HS-5 (cell line): ENCODE measurements around the gene LRP1.

ENCODE experiments used
- DNase-seq: peaks from one replicate; pipeline ENCODE4 v3.0.0-alpha.2; 2012; ENCODE audit warnings: low read depth

The LRP1 gene

DNA sequence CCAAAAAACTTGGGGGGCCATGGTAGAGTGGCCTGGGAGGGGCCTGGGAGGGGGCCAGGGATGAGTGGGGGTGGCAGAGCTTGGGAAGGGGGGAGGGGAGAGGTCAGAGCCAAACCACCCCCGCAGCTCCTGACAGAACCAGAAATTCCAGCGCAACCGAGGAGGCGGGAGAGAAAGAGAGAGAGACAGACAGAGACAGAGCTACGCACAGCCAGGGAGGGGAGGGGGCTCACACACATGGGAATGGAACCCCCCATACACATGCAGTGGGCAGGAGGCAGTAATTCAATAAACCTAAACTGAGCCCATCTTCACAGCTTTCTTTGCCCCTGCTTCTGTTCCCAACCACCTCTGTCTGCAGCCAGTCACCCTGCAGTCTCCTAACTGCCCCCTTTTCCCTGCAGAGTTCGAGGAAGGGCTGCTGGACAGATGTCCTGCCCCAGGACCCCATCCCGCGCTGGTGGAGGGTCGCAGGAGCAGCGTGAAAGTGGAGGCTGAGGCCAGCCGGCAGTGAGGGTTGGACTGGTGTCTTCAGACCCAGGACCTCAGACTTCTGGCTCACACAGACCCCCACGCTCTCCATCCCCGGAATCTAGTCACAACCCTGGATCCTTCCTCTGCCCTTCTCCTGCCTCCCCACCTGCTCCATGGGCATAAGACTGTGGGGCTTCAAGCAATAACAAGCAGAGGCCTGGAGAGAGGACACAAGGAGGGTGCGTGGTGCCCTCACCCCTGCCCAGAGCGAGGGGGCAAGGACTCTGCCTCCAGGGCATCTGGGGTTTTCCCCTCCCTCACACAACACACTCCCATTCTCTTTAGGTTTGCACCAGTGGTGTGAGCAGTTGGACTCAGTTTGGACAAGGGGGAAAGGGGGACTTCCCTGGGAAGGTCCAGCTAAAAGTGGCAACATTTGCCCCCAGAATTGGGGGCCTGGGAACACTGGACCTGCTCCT, 33.8 kb upstream of the LRP1 start:
- no peak for DNase-seq

DNA sequence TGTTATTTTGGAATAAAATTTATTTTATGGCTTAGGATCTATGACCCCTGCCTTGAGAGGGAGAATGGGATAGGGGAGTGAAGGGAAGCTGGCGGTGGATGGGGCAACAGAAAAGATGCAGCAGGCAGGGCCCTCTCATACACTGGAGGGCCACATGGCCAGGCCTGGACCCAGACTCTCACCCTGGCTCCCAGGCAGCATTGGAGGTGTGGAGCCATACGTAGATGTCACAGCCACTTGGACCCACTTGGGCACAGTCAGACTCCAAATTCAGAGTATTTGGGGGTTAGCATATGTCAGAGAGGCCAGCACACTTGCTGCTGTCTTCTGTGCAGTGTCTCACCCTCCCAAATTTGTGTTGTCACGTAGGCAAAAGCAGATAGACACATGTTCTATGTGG, 32.8 kb upstream of the LRP1 start:
- DNase-seq = no peak

DNA sequence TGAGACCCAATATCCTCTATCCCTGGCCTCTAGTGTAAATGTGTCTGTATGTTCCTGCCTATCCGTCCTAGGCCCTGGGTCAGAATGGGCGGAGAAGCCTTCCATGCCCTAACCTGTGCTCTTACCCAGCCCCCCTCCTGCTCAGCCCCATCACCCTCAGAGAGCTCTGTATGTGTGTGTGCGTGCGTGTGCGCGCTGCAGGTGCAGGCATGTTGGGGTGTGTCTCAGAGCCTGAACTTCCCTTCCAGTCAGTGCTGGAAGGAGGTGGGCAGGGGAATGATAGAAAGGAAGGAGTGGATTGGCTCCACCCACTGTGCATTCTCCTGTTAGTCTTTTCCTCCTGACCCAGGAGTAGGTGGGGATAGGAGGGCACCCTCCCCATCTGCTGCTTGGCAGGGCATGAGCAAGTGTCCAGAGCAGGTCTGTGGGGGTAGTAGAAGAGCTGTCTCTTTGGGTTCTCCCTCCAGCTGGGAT, 32.1 kb upstream of the LRP1 start:
- no peak for DNase-seq

DNA sequence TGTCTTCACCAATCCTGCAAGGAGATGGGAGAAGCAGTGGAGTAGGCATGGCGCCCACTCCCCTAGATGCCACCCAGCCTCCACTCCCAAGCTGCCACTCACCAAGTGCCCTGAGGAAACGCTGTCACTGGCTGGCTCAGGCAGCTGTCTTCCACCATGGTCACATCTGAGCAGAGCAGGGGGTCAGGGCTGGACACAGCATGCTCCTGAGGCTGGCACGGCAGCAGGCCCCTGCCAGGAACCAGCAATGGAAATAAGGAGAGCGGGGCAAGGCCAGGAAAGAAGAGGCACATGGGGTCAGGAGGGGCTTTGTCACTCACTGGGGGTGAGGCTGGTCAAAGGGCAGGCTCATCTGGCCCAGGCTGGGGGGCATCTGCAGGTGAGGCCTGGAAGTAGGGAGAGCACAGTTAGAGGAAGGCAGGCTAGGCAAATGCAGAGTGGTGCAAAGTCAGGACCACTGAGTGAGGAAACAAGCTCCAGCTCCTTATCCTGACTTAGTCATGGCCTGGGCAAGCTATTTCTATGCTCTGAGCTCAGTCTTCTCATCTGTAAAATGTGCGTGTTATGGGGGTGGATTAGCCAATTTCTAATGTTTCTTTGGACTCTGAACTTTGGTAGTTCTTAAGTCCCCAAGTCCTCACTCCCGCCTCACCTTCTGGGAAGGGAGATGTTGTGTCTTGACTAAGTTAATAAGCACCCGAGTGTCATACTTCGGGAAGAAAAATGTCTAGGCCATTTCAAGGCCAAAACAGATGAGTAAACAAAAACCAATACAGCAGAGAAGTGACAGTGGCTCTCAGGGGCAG, 31.3 kb upstream of the LRP1 start:
- DNase-seq = no peak

DNA sequence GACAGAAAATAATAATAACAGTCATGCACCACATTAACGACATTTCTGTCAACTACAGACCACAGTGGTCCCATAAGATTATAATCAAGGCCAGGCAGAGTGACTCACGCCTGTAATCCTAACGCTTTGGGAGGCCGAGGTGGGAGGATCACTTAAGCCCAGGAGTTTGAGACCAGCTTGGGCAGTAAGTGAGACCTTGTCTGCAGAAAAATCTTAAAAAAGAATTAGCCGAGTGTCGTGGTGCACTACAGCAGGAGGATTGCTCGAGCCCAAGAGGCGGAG, 30.8 kb upstream of the LRP1 start:
- no peak for DNase-seq

DNA sequence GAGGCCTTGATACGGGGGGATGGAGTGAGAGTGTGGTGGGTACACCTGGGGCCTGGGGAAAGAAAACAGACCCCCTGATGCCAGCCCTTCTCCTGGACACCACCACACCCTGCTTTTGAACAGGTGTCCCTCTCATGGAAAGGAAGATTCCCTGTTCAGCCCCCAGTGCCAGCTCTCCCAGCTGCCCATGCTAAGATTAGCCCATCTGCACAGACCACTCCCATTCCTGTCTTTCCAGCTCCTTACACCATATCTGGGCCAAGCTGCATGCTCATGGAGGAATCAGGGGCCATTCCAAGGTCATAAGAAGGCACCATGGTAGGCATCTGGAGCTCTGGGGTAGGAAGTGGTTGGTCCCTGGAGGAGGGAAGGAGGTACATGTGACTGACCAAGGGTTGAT, 29.7 kb upstream of the LRP1 start:
- DNase-seq = no peak

DNA sequence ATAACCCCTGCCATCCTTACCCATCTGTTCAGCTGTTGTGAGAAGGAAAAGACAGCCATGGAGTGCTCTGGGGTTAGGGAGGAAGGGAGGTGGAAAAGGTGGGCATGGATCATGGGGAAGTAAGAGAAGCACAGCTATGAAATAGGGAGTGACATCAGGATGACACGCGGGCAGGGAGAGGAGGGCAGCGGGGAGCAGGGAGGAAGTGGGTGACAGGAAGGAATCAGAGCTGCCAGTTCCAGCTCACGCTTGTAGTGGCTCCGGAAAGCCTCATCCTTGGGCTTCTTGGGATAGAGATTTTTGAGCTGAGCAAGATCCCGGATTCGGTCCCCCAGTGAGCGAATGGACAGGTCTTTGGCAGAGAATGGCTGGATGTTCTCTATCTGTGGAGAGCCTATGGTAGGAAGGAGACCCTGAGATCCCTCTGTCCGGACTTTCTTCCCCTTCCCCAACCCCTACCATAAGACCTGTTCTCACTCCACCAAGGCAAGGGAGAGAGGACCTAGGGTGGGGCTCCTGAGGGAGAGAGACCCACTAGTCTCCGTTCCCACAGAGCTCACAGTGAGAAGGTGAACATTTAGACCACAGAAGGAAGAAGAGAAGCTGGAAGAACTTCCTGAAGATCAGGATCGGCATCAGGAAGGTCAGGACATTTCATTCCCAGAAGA, 29.1 kb upstream of the LRP1 start:
- DNase-seq = no peak

DNA sequence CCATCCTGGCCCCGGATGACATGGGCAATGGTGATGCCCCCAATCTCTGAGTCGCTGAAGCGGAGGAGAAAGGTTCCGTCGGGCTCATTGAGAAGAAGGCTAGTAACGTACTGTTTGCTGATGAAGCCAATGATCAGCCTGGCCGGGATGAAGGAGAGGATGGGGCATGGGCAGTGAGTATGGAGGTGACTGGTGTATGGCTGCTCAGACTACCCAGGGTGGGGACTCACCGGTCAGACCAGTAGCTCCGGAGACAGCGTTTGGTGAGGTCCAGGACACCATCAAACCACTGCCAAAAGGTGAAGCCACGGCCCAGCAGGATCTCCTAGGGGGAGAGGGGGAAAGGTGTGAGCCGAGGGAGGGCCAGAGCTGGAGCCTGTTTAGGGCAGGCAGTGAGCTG, 28.5 kb upstream of the LRP1 start:
- DNase-seq = no peak

DNA sequence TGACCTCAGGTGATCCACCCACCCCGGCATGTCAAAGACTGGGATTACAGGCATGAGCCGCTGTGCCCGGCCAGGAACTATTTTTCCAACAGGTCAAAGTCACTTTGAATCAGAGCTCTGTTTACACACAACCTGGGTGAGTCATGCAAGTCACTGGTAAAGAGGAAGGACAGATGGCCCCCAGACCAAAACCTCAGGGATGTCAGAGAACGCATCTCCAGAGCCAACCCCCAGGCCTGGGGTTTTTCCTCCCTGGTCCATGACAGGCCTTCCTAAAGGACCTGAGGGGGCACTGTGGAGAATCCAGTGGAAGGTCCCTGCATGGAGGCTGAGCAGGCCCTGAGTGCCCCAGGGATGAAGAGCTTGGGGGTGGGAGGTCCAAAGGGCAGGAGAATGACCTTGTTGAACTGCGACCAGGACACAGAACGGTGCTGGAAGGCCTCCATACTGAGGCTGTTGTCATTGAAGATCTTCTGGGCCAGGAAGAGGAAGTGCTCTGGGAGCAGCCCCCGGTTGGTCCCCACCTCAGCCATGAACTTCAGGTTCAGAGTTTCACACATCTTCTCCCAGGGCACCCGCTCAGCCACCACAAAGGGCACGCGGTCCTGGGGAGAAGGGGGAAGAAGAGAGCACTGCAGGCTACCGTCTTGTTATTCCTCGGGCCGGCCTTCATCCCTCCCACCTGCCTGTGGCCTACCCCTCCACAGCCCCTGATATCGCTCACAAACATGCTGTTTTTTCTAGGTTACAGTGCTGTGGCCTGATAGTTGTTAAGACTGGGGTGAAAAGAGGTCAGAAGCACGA, 26.2 kb upstream of the LRP1 start:
- DNase-seq = no peak

DNA sequence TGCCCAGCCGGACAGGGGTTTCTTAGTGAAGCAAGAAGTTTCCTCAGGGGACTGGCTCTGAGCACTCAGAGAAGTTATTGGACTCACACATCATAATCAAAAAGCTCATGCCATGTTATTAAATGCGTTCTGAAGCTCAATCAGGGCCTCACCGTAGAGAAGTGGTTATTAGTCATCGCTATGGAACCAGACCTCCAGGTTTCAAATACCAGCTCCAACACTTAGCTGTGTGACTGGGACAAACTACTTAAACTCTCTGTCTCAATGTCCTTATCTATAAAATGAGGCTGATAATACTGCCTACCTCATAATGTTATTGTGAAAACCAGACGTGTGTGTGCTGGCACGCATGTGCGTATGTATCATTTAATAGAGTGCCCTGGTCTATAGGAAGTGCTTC, 24.4 kb upstream of the LRP1 start:
- DNase-seq = no peak

DNA sequence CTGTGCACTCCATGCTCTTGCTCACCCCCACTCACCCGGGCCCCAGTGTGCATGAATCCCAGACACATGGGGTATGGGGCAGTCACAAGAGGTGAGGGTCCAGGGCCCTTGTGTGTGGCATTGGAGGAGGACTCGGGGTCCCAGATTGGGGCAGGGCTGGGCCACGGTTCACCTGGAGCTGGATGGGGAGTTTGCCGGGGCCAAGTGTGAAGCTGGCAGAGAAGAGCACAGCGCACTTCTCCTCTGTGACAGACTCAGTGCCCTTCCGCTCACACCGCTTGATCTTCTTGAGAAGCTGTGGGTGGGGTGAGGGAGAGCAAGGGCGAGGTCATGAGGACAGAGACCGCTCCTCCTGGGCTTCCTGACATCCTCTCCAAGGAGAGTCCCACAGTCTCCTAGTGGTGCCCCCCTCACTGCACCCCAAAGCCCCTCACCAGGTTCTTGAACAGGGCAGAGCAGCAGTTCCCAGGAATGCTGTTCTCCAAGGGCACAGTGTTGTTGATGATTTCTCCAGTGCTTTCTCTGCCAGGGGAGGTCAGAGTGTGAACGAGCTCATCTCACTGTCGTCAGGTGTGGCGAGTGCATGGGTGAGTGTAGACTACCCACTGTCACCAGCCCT, 23.9 kb upstream of the LRP1 start:
- no peak for DNase-seq

DNA sequence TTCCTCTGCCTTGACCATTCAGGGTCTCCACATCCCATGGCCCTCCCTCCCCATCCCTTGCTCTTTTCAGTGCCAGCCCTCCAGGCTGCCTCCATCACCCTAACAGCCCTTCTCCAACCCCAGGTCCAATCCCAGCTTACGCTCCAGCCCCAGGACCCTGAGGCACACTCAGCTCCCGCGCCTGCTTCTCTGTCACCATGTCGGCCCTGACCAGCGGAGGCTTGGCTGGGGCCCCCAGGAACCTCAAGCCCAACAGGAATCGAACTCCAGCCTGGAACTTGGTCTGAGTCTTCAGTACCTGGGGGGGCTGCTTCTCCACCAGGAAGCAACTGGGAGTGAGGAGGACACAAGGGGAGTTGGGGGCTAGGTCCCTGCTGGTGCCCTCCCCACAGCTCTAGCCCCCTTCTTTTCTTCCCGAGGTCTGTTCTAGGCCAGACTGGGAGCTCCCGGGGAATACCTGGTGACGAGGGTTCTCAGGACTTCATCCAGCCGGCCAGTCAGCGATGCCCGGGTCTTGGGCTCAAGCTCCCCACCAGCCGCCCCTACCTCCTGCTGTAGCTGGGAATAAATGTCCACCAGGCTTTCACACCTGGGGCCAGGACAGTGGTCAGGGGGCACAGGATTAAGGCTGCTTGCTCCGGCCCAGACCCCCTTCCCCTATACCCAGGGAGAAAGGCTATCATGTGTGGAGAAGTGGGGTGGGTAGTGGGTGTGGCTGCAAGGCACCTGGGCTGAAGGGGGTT, 23.1 kb upstream of the LRP1 start:
- no peak for DNase-seq

DNA sequence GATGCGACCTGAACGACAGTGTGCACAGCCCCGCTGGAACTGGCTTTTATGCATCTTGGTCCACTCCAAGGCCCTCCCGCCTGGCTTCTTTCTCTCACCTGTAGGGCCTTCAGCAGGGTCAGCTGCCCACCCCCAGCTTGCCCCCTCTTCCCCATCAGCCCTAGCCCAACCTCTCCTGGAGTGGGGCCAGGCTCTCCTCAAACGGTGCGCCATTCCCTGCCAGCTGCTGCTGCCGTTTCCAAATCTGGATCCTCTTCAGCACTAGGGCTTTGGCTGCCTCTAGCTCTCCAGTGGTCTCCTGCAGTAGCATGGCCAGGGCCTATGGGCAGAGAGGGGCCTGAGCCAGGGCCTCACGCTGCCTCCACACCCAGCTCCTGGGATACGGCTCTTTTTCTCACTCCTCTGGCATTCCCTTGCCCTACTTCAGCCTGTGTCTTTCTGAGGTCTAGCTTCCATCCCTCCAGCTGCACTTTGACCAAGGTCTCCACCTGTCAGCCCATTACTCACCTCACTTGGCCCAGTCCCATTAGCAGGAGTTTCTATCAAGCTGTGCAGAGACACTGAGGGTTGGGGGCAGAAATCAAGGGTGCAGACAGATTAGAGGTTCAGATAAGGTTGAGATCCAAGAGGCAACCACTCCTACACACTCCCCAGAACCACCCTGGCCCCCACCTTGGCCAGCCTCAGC, 22.1 kb upstream of the LRP1 start:
- DNase-seq = no peak

DNA sequence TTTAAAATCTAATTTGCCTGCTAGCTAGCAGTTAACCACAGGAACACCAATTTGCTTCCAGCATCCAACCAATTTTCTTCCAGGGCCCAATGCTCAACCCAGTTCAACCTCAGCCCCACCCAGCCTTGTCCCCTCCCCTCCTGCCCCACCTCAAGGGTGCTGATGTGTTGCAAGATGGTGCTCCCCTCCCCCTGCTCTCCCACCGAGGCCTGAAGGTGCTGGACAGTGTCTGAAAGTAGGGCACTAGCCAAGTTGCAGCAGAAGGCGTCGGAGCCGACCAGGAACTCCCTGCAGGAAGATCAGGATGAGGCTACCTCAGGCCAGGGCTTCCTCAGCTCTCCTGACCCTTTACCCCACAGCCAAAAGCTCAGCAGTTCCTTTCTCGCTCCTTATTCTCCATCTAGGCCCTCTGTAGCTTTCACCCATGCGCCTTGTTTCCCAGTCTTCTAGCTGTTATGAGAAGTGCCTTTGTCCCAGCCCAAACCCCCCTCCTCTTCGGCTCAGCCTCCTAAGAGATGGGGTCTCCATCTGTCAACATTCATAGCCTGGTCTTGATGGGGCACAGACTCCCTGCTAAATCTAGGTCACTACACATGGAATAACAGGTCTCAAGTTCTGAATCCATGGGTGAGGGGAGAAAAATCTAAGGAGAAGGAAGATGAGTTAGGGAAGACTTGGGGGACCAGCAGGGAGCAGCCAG, 20.7 kb upstream of the LRP1 start:
- no peak for DNase-seq

DNA sequence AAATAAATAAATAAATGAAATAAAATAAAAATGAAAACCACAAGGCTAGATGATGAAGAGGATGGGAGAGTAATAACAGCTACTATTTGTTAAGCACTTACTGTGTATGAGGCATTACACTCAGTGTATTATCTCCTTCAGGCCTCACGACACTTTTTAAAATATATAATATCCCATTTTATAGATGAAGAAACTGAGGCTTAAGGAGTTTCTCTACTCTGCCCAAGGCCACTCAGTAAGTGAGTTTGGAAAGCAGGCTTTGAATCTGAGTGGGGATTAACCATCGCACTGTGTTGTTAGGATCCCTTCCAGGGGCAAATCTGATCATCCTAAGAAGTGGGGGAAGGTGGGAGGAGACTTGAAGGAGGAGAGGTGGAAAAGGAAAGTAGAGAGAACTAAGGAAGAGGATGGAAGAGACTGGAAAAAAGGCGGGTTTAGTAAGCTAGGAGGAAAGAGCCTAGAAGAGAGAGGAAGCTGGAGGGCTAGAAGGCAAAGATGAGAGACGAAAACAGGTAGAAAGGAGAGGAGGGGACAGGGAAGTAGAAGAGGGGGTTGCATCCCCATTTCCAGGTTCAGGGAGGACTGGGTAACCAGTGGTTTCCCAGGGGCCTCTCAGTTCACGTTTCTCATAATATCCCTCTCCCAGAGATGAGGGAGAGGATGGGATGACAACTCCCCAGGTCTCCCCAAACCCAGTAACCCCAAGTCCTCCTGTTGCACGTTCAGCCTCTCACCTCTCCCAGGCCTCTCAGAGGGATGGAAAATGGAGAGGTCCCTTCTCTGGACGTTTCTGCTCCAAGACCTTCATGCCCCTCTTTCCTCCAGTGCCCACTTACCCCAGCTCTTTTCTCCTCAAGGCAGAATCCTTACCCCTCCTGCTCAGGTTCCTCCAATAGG, 18.8 kb upstream of the LRP1 start:
- no peak for DNase-seq

DNA sequence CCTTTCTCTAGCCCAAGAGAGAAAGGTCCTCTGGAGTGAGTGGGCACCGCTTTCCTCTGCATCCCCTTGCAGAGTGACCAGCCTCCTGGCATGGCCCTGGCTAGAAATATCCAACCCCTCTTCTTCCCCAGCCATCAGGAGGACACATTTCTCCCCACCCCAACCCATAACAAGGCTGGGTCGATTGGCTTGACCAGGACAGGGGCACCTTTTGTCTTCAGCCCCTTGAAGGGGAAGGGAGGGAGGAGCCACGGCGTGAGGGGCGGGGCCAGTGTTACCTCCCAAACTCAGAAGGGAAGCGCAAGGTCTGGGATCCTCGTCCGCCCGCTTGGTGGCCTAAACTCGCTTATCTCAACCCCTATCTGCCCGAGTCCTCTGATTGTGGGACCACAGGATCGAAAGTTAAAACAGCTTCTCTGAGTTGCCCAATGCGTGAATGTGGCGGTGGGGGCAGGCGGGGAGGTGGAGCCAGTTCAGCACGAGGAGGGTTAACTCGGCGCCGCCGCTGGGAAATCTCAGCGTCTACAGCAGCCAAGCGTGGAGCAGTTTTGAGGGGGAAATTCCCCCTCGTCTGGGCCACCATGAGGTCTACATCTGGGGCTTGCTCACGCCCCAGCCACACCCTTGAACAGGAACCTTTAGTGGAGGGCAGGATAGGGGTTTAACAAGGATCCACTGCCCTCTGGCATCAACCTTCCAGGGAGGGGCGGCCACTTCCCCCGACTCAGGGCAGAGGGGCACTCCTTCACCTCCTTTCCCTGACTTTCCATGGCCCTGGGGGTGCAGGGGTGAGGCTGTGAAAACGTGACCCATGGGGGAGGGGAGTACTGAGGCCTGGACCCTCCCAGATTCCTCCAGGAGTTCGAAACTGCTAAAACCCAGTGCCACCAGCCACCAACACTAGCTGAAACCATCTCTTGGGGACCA, 17.9 kb upstream of the LRP1 start:
- DNase-seq = peak; percentile 33

DNA sequence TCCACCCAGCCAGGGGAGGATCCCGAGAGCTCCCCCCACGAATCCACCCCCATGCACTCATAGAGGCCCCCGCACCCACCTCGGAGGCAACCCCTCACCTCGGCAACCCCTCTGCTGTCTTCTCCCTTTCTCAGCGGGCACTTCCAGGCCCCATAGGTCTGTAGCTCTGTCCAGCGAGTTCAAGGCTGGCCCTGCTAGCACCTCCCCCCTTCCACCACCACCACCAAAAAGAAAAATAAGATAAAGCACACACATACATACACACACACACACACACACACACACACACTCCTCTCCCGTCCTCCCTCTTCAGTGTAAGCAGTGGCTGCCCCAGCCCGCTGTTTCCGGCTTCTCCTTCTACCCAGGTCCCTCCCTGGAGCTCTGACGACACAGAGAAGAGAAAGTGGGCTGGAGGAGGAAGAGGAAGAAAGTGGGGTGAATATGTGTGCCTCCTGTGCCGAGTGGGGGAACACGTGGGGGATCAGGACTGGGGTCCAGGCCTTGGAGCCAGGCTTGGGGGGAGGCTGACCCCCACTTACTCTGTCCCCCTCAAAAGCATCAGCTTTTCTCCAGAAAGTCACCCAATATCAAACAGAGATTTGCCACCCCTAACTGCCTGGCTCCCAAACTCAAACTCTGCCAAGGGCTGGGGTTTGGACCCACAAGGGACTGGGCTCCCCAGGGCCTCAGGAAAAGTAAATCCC, 17.1 kb upstream of the LRP1 start, which contains the start of gene STAT6:
Gene STAT6, minus strand, starts transcription at position 332 of the 704 bp plus-strand sequence. CDS start 3,084 bp downstream, outside the sequence.
- DNase-seq = peak; percentile 39
